BJ (cell line): ENCODE measurements around the gene INTU. TPM values are rescaled to one million over a fixed set of nuclear protein-coding genes. Genes with fewer than 3 reads are reported as not detected.
"Not testable (repeated sequence)": the region's sequence is repeated elsewhere in the genome, so short reads cannot be mapped to it uniquely, and the experiment has no call there.

ENCODE experiments used
- CTCF ChIA-PET: fragments of 350-600 bp; formaldehyde crosslinking; extraction: SDS; loops from one replicate; lab custom pipeline; 2021; ENCODE audit warnings: antibody characterized with exemption, inconsistent platforms; lab: Yijun Ruan, JAX
- POLR2A ChIA-PET: fragments of 300-600 bp; sonication (Branson Sonifier 250); formaldehyde crosslinking; extraction: SDS; loops from one replicate; lab custom pipeline; 2021; ENCODE audit warnings: antibody characterized with exemption; lab: Charles Lee
- DNase-seq: peaks from one replicate; pipeline ENCODE4 v3.0.0-alpha.2; 2011; ENCODE audit warnings: low read depth
- H3K27me3 ChIP-seq: 2 replicates; pipeline ENCODE4 v1.6.0; 2011; ENCODE audit warnings: low read length; ENCODE audit not compliant: control insufficient read depth, insufficient read depth
- H3K36me3 ChIP-seq: 2 replicates; pipeline ENCODE4 v1.5.1; 2011; ENCODE audit warnings: low read length; ENCODE audit not compliant: control insufficient read depth, insufficient read depth
- H3K4me3 ChIP-seq: 2 replicates; pipeline ENCODE4 v1.5.1; 2011; ENCODE audit warnings: low read depth, mild to moderate bottlenecking, control low read depth, low read length
- polyA minus RNA-seq: library from RNA; depleted of rRNA, polyadenylated mRNA; stranded (reverse); fragments of >200 nt; gene quantifications from 2 replicates; pipeline ENCODE4 v1.2.3, GENCODE V29; 2011; rRNA and poly(A)+ RNA removed
- polyA plus RNA-seq: library from polyadenylated mRNA; depleted of rRNA; stranded (reverse); fragments of >200 nt; gene quantifications from 2 replicates; pipeline ENCODE4 v1.2.3, GENCODE V29; 2011; rRNA removed
- TF ChIP-seq, protein P1 (sequence below): IDR thresholded peaks from 2 replicates; pipeline ENCODE4 v1.5.1; 2011; ENCODE audit warnings: low read depth, mild to moderate bottlenecking, control low read depth, inconsistent platforms, low read length, moderate library complexity; ENCODE audit not compliant: insufficient read depth

Gene INTU
- polyA plus RNA-seq (4.5 and 8.1 TPM in 2 replicates), polyA minus RNA-seq (6.5 and 7.1 TPM in 2 replicates)

DNA sequence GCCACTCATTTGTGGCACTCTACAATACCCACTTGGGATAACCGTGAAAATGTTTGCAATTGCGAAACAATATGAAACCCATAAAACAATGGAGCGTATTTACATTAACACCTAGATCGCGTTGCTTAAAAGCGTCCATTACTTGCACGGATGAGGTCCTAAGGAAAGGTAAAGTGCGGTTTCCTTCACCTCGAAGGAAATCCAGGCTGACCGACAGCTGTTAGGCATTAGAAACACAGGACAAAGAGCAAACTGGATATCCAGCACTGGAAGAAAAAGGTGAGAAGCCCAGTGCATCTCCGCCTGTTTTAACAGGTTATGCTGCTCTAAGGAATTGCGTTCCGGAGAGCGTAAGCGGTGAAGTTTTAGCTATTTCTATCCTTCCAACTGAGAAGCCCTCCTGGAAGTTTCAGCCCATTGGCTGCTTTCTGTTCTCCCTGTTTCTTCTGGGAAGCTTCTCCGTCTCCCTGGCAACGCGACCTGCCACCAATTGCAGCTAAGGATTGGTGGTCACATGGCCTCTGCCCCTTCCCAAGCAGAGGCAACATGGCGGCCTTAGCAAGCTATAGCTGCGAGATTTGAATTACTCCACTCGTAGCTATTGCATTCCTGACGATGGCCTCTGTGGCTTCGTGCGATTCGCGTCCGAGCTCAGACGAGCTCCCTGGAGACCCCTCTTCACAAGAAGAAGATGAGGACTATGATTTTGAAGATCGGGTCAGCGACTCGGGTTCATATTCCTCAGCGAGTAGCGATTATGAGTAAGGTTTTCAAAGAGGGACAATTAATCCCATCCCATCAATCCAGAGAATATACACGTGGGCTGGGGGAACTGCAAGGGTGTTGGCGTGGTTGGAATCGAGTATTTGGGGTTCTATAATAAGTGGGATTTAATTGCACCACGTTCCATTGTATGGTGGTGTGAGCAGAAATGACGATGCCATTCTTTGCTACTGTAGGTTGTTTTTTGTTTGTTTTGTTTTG is at the start of gene INTU:
Gene INTU, plus strand, starts transcription at position 538 of the 984 bp plus-strand sequence. Its CDS starts 78 bp downstream, at position 616.
- TF ChIP-seq, protein P1, sequence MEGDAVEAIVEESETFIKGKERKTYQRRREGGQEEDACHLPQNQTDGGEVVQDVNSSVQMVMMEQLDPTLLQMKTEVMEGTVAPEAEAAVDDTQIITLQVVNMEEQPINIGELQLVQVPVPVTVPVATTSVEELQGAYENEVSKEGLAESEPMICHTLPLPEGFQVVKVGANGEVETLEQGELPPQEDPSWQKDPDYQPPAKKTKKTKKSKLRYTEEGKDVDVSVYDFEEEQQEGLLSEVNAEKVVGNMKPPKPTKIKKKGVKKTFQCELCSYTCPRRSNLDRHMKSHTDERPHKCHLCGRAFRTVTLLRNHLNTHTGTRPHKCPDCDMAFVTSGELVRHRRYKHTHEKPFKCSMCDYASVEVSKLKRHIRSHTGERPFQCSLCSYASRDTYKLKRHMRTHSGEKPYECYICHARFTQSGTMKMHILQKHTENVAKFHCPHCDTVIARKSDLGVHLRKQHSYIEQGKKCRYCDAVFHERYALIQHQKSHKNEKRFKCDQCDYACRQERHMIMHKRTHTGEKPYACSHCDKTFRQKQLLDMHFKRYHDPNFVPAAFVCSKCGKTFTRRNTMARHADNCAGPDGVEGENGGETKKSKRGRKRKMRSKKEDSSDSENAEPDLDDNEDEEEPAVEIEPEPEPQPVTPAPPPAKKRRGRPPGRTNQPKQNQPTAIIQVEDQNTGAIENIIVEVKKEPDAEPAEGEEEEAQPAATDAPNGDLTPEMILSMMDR, result no peak
- peak; percentile 86 for DNase-seq
- ChIA-PET POLR2A (no interaction called here), CTCF (interaction anchor here (1.2 kb wide), 1 partner anchor 9 kb away, joined by 3 read pairs; no protein-coding TSS in a partner anchor)
- Histone ChIP-seq H3K4me3 (peak within 1 kb of the TSS; percentile 59), H3K36me3 (no peaks in the 10 kb centered on the region), H3K27me3 (no peaks in the 10 kb centered on the region; the same call in 1 of the 2 replicates)

DNA sequence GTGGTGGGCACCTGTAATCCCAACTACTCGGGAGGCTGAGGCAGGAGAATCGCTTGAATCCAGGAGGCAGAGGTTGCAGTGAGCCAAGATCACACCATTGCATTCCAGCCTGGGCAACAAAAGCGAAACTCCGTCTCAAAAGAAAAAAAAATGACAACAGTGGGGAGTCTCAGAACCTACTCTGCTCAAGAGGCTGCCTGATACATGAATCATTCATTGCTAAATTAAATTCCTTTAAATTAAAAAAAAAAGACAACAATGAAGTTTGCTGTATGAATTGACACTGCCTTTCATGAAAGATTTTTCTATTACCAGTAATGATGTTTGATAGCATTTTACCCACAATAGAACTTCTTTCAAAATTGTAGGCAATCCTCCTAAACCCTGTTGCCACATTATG is 46.3 kb upstream of the INTU start:
- POLR2A ChIA-PET, H3K36me3 ChIP-seq, H3K4me3 ChIP-seq, DNase-seq, H3K27me3 ChIP-seq: not testable (repeated sequence)
- CTCF ChIA-PET, result interaction anchor here (0.8 to 2.0 kb wide), 4 partner anchors 9 to 122 kb away, joined by 3 to 14 read pairs (median 4); no protein-coding TSS in a partner anchor

DNA sequence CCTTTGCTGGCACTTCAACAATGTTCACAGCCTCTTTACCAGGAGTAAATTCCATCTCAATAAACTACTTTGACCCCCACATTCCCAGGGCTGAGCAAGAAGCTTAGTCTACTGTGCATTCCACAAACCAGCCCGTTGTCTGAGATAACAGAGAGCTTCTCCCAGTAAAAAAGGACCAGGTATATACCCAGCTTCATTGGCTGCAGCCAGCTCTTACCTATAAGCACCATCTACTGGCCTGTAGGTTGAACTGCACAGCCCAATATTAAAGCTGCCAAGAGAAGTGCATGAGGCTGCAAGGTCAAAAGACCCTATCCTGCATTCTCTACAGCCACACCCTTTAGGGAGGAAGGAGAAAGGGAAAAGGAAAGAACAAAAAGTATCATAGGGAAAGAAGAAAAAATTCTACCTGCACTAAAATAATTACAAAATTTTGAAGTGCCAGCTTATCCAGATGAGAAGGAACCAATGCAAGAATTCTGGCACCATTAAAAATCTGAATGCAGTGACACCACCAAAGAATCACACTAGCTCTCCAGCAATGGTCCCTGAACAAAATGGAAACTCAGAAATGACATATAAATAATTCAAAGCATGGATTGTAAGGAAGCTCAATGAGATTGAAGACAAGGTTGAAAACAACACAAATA is 45.7 kb upstream of the INTU start:
- ChIA-PET POLR2A (no interaction called here), CTCF (interaction anchor here (0.6 to 2.0 kb wide), 6 partner anchors 9 to 405 kb away, joined by 3 to 14 read pairs (median 3); no protein-coding TSS in a partner anchor)
- no peak overlapping the region for H3K4me3 ChIP-seq

DNA sequence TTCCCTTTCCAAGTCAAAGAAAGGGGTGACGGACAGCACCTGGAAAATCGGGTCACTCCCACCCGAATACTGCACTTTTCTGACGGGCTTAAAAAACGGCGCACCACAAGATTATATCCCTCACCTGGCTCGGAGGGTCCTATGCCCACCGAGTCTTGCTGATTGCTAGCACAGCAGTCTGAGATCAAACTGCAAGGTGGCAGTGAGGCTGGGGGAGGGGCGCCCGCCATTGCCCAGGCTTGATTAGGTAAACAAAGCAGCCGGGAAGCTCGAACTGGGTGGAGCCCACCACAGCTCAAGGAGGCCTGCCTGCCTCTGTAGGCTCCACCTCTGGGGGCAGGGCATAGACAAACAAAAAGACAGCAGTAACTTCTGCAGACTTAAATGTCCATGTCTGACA is 43.6 kb upstream of the INTU start:
- H3K27me3 ChIP-seq, DNase-seq, POLR2A ChIA-PET, H3K36me3 ChIP-seq, H3K4me3 ChIP-seq: not testable (repeated sequence)
- CTCF ChIA-PET, result interaction anchor here (1.0 kb wide), 1 partner anchor 12 kb away, joined by 3 read pairs; no protein-coding TSS in a partner anchor

More for the DNA sequence above, 45.7 kb upstream of the INTU start:
- H3K36me3 ChIP-seq, result no peaks in the 10 kb centered on the region
- H3K27me3 ChIP-seq, result no peaks in the 10 kb centered on the region
- DNase-seq, result no peak
- TF ChIP-seq, protein P1, result peak; percentile 74

DNA sequence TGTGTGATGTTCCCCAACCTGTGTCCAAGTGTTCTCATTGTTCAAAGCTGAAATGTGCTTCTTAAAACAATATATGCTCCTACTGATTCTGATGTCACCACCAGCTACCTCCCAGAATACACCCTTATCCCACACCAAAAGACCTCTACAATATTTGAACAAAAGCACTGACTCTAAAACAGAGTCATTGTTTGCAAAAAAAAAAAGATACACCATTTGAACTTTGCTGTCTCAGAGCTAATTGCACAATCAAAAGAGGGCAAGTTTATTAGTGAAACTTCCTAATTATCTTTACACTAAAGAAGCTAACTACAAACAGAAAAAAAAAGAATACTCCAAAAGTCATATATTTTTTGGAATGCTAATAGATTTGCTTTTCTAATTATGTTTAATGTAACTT is 34.1 kb upstream of the INTU start:
- no peak overlapping the region for H3K4me3 ChIP-seq
- TF ChIP-seq, protein P1, result no peak
- no peaks in the 10 kb centered on the region for H3K36me3 ChIP-seq
- H3K27me3 ChIP-seq, result no peaks in the 10 kb centered on the region
- CTCF ChIA-PET, result interaction anchor here (1.8 kb wide), 1 partner anchor 135 kb away, joined by 4 read pairs; no protein-coding TSS in a partner anchor
- DNase-seq, result no peak
- POLR2A ChIA-PET, result interaction anchor here (0.7 kb wide), 1 partner anchor 124 kb away, joined by 4 read pairs; no protein-coding TSS in a partner anchor
